ENCODE measurements around the gene ADCY5. TPM values are rescaled to one million over a fixed set of nuclear protein-coding genes. Genes with fewer than 3 reads are reported as not detected.

Gene ADCY5
- total RNA-seq, 1 experiment from 2014 or later, result 0.49 TPM

DNA sequence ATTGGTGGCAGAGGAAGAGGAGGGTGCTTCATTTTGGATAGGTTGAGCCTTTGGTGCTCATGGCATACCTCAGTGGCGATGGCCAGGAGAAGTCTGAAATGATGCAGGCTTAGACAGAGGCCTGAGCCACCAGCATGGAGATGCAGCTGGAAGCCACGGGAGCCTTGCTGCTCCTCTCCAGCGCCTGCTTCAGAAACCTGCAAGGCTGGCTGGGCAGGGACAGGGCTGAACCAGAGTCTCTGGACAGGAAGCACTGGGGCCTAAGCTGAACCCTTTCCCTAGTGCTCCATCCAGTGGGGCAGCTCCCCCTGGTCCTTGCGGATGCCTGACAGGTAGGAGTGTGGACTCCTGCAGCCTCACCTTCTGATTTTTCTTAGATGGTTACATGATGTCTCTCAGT lies 36.7 kb upstream of the ADCY5 start:
- H3K4me2 ChIP-seq (ENCODE audit: low read length), result no peak overlapping the region
- no peaks in the 10 kb centered on the region for H3K27me3 ChIP-seq (ENCODE audit: insufficient read depth, low read length)
- BruUV-seq (replicated peaks), result no TSS peak
- ATAC-seq, result no peak
- ChIA-PET CTCF (no interaction called here), RAD21 (ENCODE audit: low non-redundant PET in 1 of 2, low total read pairs in 2 of 2, uncharacterized antibody in 2 of 2, unreplicated experiment in 2 of 2) (no interaction called here), POLR2A (no interaction called here)
- H3K79me2 ChIP-seq (ENCODE audit: insufficient read depth, low read length), result no peaks in the 10 kb centered on the region
- H3K4me3 ChIP-seq (replicated peaks in 1 of 2; ENCODE audit: low read depth in 1 of 2, low read length in 2 of 2), result no peak overlapping the region
- H3K9ac ChIP-seq (ENCODE audit: low read length), result no peak overlapping the region
- no peaks in the 10 kb centered on the region for H3K36me3 ChIP-seq (ENCODE audit: control insufficient read depth in 1 of 2, insufficient read depth in 2 of 2, low read length in 2 of 2)
- intact Hi-C loops (cut with micrococcal nuclease), result no loop called here
- no peak for DNase-seq (ENCODE audit: low read depth, low spot score)
- no peak overlapping the region for H2AFZ ChIP-seq (ENCODE audit: low read depth, low read length, poor library complexity, severe bottlenecking)
- no peaks in the 10 kb centered on the region for H3K4me1 ChIP-seq (ENCODE audit: control insufficient read depth in 1 of 2, insufficient read depth in 2 of 2, low read length in 2 of 2)
- H3K9me2 ChIP-seq (ENCODE audit: insufficient read depth), result no peaks in the 10 kb centered on the region
- no peak overlapping the region for H3K27ac ChIP-seq (ENCODE audit: low read depth, low read length)
- H3K9me3 ChIP-seq (ENCODE audit: control insufficient read depth in 1 of 2, insufficient read depth in 1 of 2, low read depth in 1 of 2, low read length in 2 of 2), result no peaks in the 10 kb centered on the region
- peaks cover 4% of the 10 kb centered on the region; the same call in 1 of the 2 replicates for H4K20me1 ChIP-seq (ENCODE audit: insufficient read depth)
- TF ChIP-seq ZFX (IDR thresholded peaks at IDR 0.05) (no peak), ATF3 (IDR thresholded peaks at IDR 0.05) (no peak), SIN3A (IDR thresholded peaks at IDR 0.05; ENCODE audit: low read depth) (no peak), YY1 (IDR thresholded peaks at IDR 0.05; ENCODE audit: extremely low read depth, insufficient replicate concordance, low read depth, low read length) (no peak), RAD21 (IDR thresholded peaks at IDR 0.05; ENCODE audit: low read depth) (no peak), ELF1 (IDR thresholded peaks at IDR 0.05; ENCODE audit: borderline replicate concordance, low read depth) (no peak), JUND (IDR thresholded peaks at IDR 0.05) (no peak), FOSL1 (IDR thresholded peaks at IDR 0.05; ENCODE audit: low read depth) (no peak), POLR2AphosphoS5 (IDR thresholded peaks at IDR 0.05; ENCODE audit: low read depth, low read length) (no peak), CEBPB (IDR thresholded peaks at IDR 0.05; ENCODE audit: low read depth) (no peak), EZH2phosphoT487 (IDR thresholded peaks at IDR 0.05; ENCODE audit: borderline replicate concordance) (no peak), REST (IDR thresholded peaks at IDR 0.05; ENCODE audit: low read depth) (no peak), CBX3 (IDR thresholded peaks at IDR 0.05; ENCODE audit: low read depth) (no peak), ZNF274 (IDR thresholded peaks at IDR 0.05; ENCODE audit: low read depth, low read length) (no peak), SP1 (IDR thresholded peaks at IDR 0.05; ENCODE audit: low read depth) (no peak)
- TF ChIP-seq, protein P1, sequence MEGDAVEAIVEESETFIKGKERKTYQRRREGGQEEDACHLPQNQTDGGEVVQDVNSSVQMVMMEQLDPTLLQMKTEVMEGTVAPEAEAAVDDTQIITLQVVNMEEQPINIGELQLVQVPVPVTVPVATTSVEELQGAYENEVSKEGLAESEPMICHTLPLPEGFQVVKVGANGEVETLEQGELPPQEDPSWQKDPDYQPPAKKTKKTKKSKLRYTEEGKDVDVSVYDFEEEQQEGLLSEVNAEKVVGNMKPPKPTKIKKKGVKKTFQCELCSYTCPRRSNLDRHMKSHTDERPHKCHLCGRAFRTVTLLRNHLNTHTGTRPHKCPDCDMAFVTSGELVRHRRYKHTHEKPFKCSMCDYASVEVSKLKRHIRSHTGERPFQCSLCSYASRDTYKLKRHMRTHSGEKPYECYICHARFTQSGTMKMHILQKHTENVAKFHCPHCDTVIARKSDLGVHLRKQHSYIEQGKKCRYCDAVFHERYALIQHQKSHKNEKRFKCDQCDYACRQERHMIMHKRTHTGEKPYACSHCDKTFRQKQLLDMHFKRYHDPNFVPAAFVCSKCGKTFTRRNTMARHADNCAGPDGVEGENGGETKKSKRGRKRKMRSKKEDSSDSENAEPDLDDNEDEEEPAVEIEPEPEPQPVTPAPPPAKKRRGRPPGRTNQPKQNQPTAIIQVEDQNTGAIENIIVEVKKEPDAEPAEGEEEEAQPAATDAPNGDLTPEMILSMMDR (IDR thresholded peaks at IDR 0.05 in 2 of 3, conservative IDR thresholded peaks at IDR 0.05 in 1 of 3; ENCODE audit: borderline replicate concordance in 1 of 3, insufficient read depth in 1 of 3, low read depth in 2 of 3, low read length in 2 of 3), result no peak
- TF ChIP-seq, protein P2, sequence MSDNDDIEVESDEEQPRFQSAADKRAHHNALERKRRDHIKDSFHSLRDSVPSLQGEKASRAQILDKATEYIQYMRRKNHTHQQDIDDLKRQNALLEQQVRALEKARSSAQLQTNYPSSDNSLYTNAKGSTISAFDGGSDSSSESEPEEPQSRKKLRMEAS (IDR thresholded peaks at IDR 0.05), result no peak
